Activated CD8-positive, alpha-beta T cell treated with anti-CD3 and anti-CD28 coated beads, Interleukin-2, amount 10 ng/mL, durations not matched to agents 7 days and 5 days (primary cell): Measurements from ENCODE around the gene RNF167. TPM values are rescaled to one million over a fixed set of nuclear protein-coding genes. Genes with fewer than 3 reads are reported as not detected.

Experiments used
- ATAC-seq: fragments of 150-1000 bp; cut with Tn5 transposase; one replicate; pipeline ENCODE4 v1.10.0; 2021; ENCODE audit warnings: moderate library complexity
- CTCF ChIA-PET: fragments of 350-600 bp; sonication (Branson Sonifier 250); formaldehyde crosslinking; loops from one replicate; lab custom pipeline; 2021; ENCODE audit warnings: antibody characterized with exemption; lab: Charles Lee
- POLR2A ChIA-PET: fragments of 350-600 bp; sonication (Branson Sonifier 250); formaldehyde crosslinking; loops from one replicate; lab custom pipeline; 2021; ENCODE audit warnings: antibody characterized with exemption; lab: Charles Lee
- DNase-seq: peaks from one replicate; pipeline ENCODE4 v3.0.0-alpha.2; 2020
- H3K27ac Mint-ChIP-seq: one replicate; pipeline ENCODE4 v1.8.0; 2021; ENCODE audit warnings: mild to moderate bottlenecking, mixed read lengths
- H3K27me3 Mint-ChIP-seq: one replicate; pipeline ENCODE4 v1.8.0; 2021; ENCODE audit warnings: low read depth, mixed read lengths
- H3K36me3 Mint-ChIP-seq: one replicate; pipeline ENCODE4 v1.8.0; 2021; ENCODE audit warnings: low read depth, mixed read lengths
- H3K4me1 Mint-ChIP-seq: one replicate; pipeline ENCODE4 v1.8.0; 2021; ENCODE audit warnings: low read depth, mixed read lengths
- H3K4me3 Mint-ChIP-seq: one replicate; pipeline ENCODE4 v1.8.0; 2021; ENCODE audit warnings: mild to moderate bottlenecking, mixed read lengths
- H3K9me3 Mint-ChIP-seq: one replicate; pipeline ENCODE4 v1.8.0; 2022; ENCODE audit warnings: mixed read lengths; ENCODE audit not compliant: insufficient read depth
- total RNA-seq, 2 experiments: library from RNA; stranded (reverse); gene quantifications; one replicate each; pipeline ENCODE4 v1.2.3, GENCODE V29; 2021

Gene RNF167
- total RNA-seq, 2 experiments from 2014 or later: 239 to 245 TPM

GRCh38 chr17:4940555-4941318 is 669 bp downstream of the RNF167 start:
- Mint-ChIP-seq H3K27me3 (no peaks in the 10 kb centered on the region), H3K36me3 (peaks cover 88% of the 10 kb centered on the region), H3K9me3 (no peaks in the 10 kb centered on the region), H3K4me3 (peak overlapping the region; percentile 97), H3K4me1 (peaks cover 74% of the 10 kb centered on the region), H3K27ac (peak overlapping the region; percentile 88)
- POLR2A ChIA-PET: interaction anchor here (0.5 to 5.8 kb wide), 17 partner anchors 9 to 231 kb away, joined by 3 to 101 read pairs (median 6); partner anchors contain the start of genes ARRB2, C17orf107, CAMTA2 and ENO3
- ATAC-seq (no peak), DNase-seq (peak; percentile 75)
- CTCF ChIA-PET: interaction anchor here (0.8 to 3.4 kb wide), 12 partner anchors 11 to 374 kb away, joined by 3 to 26 read pairs (median 6); partner anchors contain the start of genes CAMTA2, CHRNE, ENO3 and SPAG7

GRCh38 chr17:4941319-4941610 is 1.2 kb downstream of the RNF167 start:
- ATAC-seq (no peak), DNase-seq (no peak)
- H3K4me1 Mint-ChIP-seq: peaks cover 71% of the 10 kb centered on the region
- peak overlapping the region; percentile 88 for H3K27ac Mint-ChIP-seq
- H3K9me3 Mint-ChIP-seq: no peaks in the 10 kb centered on the region
- peaks cover 88% of the 10 kb centered on the region for H3K36me3 Mint-ChIP-seq
- H3K4me3 Mint-ChIP-seq: peak overlapping the region; percentile 97
- no peaks in the 10 kb centered on the region for H3K27me3 Mint-ChIP-seq
- POLR2A ChIA-PET: interaction anchor here (1.8 to 5.8 kb wide), 4 partner anchors 9 to 46 kb away, joined by 9 to 101 read pairs (median 40); partner anchors contain the start of genes CAMTA2, ENO3, PFN1 and SPAG7
- CTCF ChIA-PET: interaction anchor here (2.5 to 3.4 kb wide), 2 partner anchors 10 to 26 kb away, joined by 8 to 26 read pairs; partner anchors contain the start of genes ENO3 and SPAG7

- Mint-ChIP-seq H3K9me3 (no peaks in the 10 kb centered on the region), H3K36me3 (peaks cover 88% of the 10 kb centered on the region), H3K27ac (peak overlapping the region; percentile 88), H3K4me3 (peak overlapping the region; percentile 97), H3K4me1 (peaks cover 54% of the 10 kb centered on the region), H3K27me3 (no peaks in the 10 kb centered on the region)
- DNase-seq: no peak
- CTCF ChIA-PET: no interaction called here
- POLR2A ChIA-PET: interaction anchor here (1.1 to 5.8 kb wide), 2 partner anchors 25 to 34 kb away, joined by 4 to 101 read pairs; partner anchors contain the start of gene SPAG7
- no peak for ATAC-seq
Measured at GRCh38 chr17:4942760-4943508, 2.9 kb downstream of the RNF167 start.

GRCh38 chr17:4944163-4944553 is 4.1 kb downstream of the RNF167 start:
- ChIA-PET POLR2A (interaction anchor here (0.6 to 10.0 kb wide), 5 partner anchors 24 to 388 kb away, joined by 3 to 239 read pairs (median 3); partner anchors contain the start of genes C17orf107 and SPAG7), CTCF (interaction anchor here (0.7 to 1.2 kb wide), 2 partner anchors 23 to 35 kb away, joined by 4 read pairs; no protein-coding TSS in a partner anchor)
- ATAC-seq (peak; percentile 16), DNase-seq (peak; percentile 87)
- H3K9me3 Mint-ChIP-seq: no peaks in the 10 kb centered on the region
- peak overlapping the region; percentile 88 for H3K27ac Mint-ChIP-seq
- no peaks in the 10 kb centered on the region for H3K27me3 Mint-ChIP-seq
- peaks cover 45% of the 10 kb centered on the region for H3K4me1 Mint-ChIP-seq
- peaks cover 82% of the 10 kb centered on the region for H3K36me3 Mint-ChIP-seq
- H3K4me3 Mint-ChIP-seq: peak overlapping the region; percentile 97

GRCh38 chr17:4944554-4945175 is 4.6 kb downstream of the RNF167 start:
- Mint-ChIP-seq H3K4me1 (peaks cover 45% of the 10 kb centered on the region), H3K36me3 (peaks cover 81% of the 10 kb centered on the region), H3K27me3 (no peaks in the 10 kb centered on the region), H3K4me3 (peak overlapping the region; percentile 97), H3K9me3 (no peaks in the 10 kb centered on the region), H3K27ac (peak overlapping the region; percentile 88)
- DNase-seq: peak; percentile 63
- no peak for ATAC-seq
- ChIA-PET POLR2A (interaction anchor here (0.6 to 10.0 kb wide), 5 partner anchors 14 to 388 kb away, joined by 3 to 239 read pairs (median 3); partner anchors contain the start of genes C17orf107 and SPAG7), CTCF (interaction anchor here (1.2 kb wide), 1 partner anchor 22 kb away, joined by 4 read pairs; no protein-coding TSS in a partner anchor)

GRCh38 chr17:4945176-4945943 is 5.3 kb downstream of the RNF167 start:
- H3K36me3 Mint-ChIP-seq: peaks cover 76% of the 10 kb centered on the region
- ChIA-PET POLR2A (interaction anchor here (0.6 to 10.0 kb wide), 7 partner anchors 10 to 236 kb away, joined by 3 to 239 read pairs (median 3); partner anchors contain the start of genes CAMTA2 and SPAG7), CTCF (interaction anchor here (1.1 to 3.5 kb wide), 4 partner anchors 22 to 116 kb away, joined by 3 to 13 read pairs (median 4); partner anchors contain the start of genes CHRNE and SPAG7)
- H3K27me3 Mint-ChIP-seq: no peaks in the 10 kb centered on the region
- DNase-seq (peak; percentile 90), ATAC-seq (peak; percentile 24)
- H3K4me3 Mint-ChIP-seq: peak overlapping the region; percentile 97
- H3K9me3 Mint-ChIP-seq: no peaks in the 10 kb centered on the region
- H3K4me1 Mint-ChIP-seq: peaks cover 46% of the 10 kb centered on the region
- H3K27ac Mint-ChIP-seq: peak overlapping the region; percentile 88

- peak overlapping the region; percentile 97 for H3K4me3 Mint-ChIP-seq
- ChIA-PET POLR2A (interaction anchor here (0.6 to 10.0 kb wide), 8 partner anchors 9 to 236 kb away, joined by 3 to 239 read pairs (median 3); partner anchors contain the start of genes CAMTA2 and SPAG7), CTCF (interaction anchor here (1.1 to 3.5 kb wide), 4 partner anchors 11 to 116 kb away, joined by 3 to 13 read pairs (median 3); partner anchors contain the start of genes CHRNE and SPAG7)
- H3K27ac Mint-ChIP-seq: peak overlapping the region; percentile 88
- H3K9me3 Mint-ChIP-seq: no peaks in the 10 kb centered on the region
- peaks cover 52% of the 10 kb centered on the region for H3K4me1 Mint-ChIP-seq
- peaks cover 71% of the 10 kb centered on the region for H3K36me3 Mint-ChIP-seq
- H3K27me3 Mint-ChIP-seq: no peaks in the 10 kb centered on the region
- ATAC-seq (no peak), DNase-seq (no peak)
Measured at GRCh38 chr17:4945944-4946280, 5.8 kb downstream of the RNF167 start.

- peaks cover 66% of the 10 kb centered on the region for H3K36me3 Mint-ChIP-seq
- peak; percentile 45 for DNase-seq
- POLR2A ChIA-PET: interaction anchor here (1.0 to 10.0 kb wide), 13 partner anchors 6 to 237 kb away, joined by 3 to 239 read pairs (median 4); partner anchors contain the start of genes CAMTA2, RNF167, SLC25A11 and SPAG7
- peak overlapping the region; percentile 88 for H3K27ac Mint-ChIP-seq
- H3K4me3 Mint-ChIP-seq: peak overlapping the region; percentile 97
- peaks cover 56% of the 10 kb centered on the region for H3K4me1 Mint-ChIP-seq
- CTCF ChIA-PET: interaction anchor here (1.1 to 3.5 kb wide), 5 partner anchors 11 to 115 kb away, joined by 3 to 13 read pairs (median 3); partner anchors contain the start of genes CHRNE and SPAG7
- H3K27me3 Mint-ChIP-seq: no peaks in the 10 kb centered on the region
- ATAC-seq: no peak
- no peaks in the 10 kb centered on the region for H3K9me3 Mint-ChIP-seq
Measured at GRCh38 chr17:4946312-4946976, 6.4 kb downstream of the RNF167 start.

- DNase-seq (no peak), ATAC-seq (no peak)
- Mint-ChIP-seq H3K27ac (peak overlapping the region; percentile 88), H3K36me3 (peaks cover 60% of the 10 kb centered on the region), H3K27me3 (no peaks in the 10 kb centered on the region), H3K9me3 (no peaks in the 10 kb centered on the region), H3K4me1 (peaks cover 57% of the 10 kb centered on the region), H3K4me3 (peak overlapping the region; percentile 97)
- POLR2A ChIA-PET: interaction anchor here (1.0 to 10.0 kb wide), 11 partner anchors 7 to 216 kb away, joined by 3 to 239 read pairs (median 4); partner anchors contain the start of genes RNF167, SLC25A11 and SPAG7
- CTCF ChIA-PET: interaction anchor here (1.2 to 3.5 kb wide), 5 partner anchors 10 to 44 kb away, joined by 3 to 13 read pairs (median 4); partner anchors contain the start of genes CHRNE and SPAG7
Measured at GRCh38 chr17:4947010-4947410, 6.9 kb downstream of the RNF167 start.
